ENCODE results near the gene EMILIN1. TPM values are rescaled to one million over a fixed set of nuclear protein-coding genes. Genes with fewer than 3 reads are reported as not detected.

EMILIN1 gene
- total RNA-seq, 1 donor from 2014 or later: 0.95 TPM

- TF ChIP-seq CTCF (IDR thresholded peaks at IDR 0.05; ENCODE audit: insufficient read depth, low read depth, low read length): no peak
- TF ChIP-seq EZH2 (IDR thresholded peaks at IDR 0.05; ENCODE audit: insufficient read depth, low read length): no peak
- Histone ChIP-seq H3K27me3 (ENCODE audit: insufficient read depth, low read length) (no peaks in the 10 kb centered on the region), H3K27ac (ENCODE audit: low read depth, low read length) (no peak overlapping the region), H3K4me1 (ENCODE audit: insufficient read depth, low read length) (peaks cover 41% of the 10 kb centered on the region), H3K9ac (ENCODE audit: low read length) (peak overlapping the region; percentile 88), H4K20me1 (ENCODE audit: insufficient read depth, low read length) (peaks cover 11% of the 10 kb centered on the region), H3K36me3 (ENCODE audit: insufficient read depth, low read length) (peaks cover 2% of the 10 kb centered on the region), H2AFZ (ENCODE audit: low read depth, low read length) (no peak overlapping the region), H3K79me2 (ENCODE audit: insufficient read depth, low read length) (peaks cover 22% of the 10 kb centered on the region), H3K4me3 (ENCODE audit: insufficient read depth, low read depth, low read length) (peak overlapping the region; percentile 63), H3K9me3 (ENCODE audit: insufficient read depth, low read depth, low read length) (no peaks in the 10 kb centered on the region), H3K4me2 (ENCODE audit: low read length) (peak overlapping the region; percentile 92)
- no peak for FAIRE-seq
- Mint-ChIP-seq H3K9me3 (ENCODE audit: unreplicated experiment) (no peaks in the 10 kb centered on the region), H3K27me3 (ENCODE audit: low read depth, unreplicated experiment) (peaks cover 4% of the 10 kb centered on the region), H3K4me1 (ENCODE audit: low read depth, unreplicated experiment) (peaks cover 15% of the 10 kb centered on the region), H3K4me3 (ENCODE audit: unreplicated experiment) (no peak overlapping the region), H3K36me3 (ENCODE audit: low read depth, unreplicated experiment) (peaks cover 1% of the 10 kb centered on the region), H3K27ac (ENCODE audit: unreplicated experiment) (peak overlapping the region; percentile 34)
- no peak for DNase-seq (ENCODE audit: low read depth)
These were observed 1.7 kb downstream of the EMILIN1 start for GRCh38 chr2:27080140-27080469.

GRCh38 chr2:27080603-27080936 is 2.2 kb downstream of the EMILIN1 start:
- H3K4me1 Mint-ChIP-seq (ENCODE audit: low read depth, unreplicated experiment): peaks cover 12% of the 10 kb centered on the region
- no peak overlapping the region for H3K4me3 Mint-ChIP-seq (ENCODE audit: unreplicated experiment)
- Histone ChIP-seq H3K79me2 (ENCODE audit: insufficient read depth, low read length) (peaks cover 22% of the 10 kb centered on the region), H2AFZ (ENCODE audit: low read depth, low read length) (no peak overlapping the region), H3K27me3 (ENCODE audit: insufficient read depth, low read length) (no peaks in the 10 kb centered on the region), H3K9me3 (ENCODE audit: insufficient read depth, low read depth, low read length) (no peaks in the 10 kb centered on the region), H3K4me3 (ENCODE audit: insufficient read depth, low read depth, low read length) (no peak overlapping the region), H3K4me1 (ENCODE audit: insufficient read depth, low read length) (peaks cover 43% of the 10 kb centered on the region), H3K36me3 (ENCODE audit: insufficient read depth, low read length) (peaks cover 2% of the 10 kb centered on the region), H3K4me2 (ENCODE audit: low read length) (peak overlapping the region; percentile 92), H3K9ac (ENCODE audit: low read length) (peak overlapping the region; percentile 88), H4K20me1 (ENCODE audit: insufficient read depth, low read length) (peaks cover 11% of the 10 kb centered on the region), H3K27ac (ENCODE audit: low read depth, low read length) (no peak overlapping the region)
- no peak for TF ChIP-seq CTCF (IDR thresholded peaks at IDR 0.05; ENCODE audit: insufficient read depth, low read depth, low read length)
- no peak for TF ChIP-seq EZH2 (IDR thresholded peaks at IDR 0.05; ENCODE audit: insufficient read depth, low read length)
- no peaks in the 10 kb centered on the region for H3K9me3 Mint-ChIP-seq (ENCODE audit: unreplicated experiment)
- peaks cover 4% of the 10 kb centered on the region for H3K27me3 Mint-ChIP-seq (ENCODE audit: low read depth, unreplicated experiment)
- H3K36me3 Mint-ChIP-seq (ENCODE audit: low read depth, unreplicated experiment): peaks cover 1% of the 10 kb centered on the region
- FAIRE-seq (no peak), DNase-seq (ENCODE audit: low read depth) (no peak)
- H3K27ac Mint-ChIP-seq (ENCODE audit: unreplicated experiment): peak overlapping the region; percentile 71

DNA sequence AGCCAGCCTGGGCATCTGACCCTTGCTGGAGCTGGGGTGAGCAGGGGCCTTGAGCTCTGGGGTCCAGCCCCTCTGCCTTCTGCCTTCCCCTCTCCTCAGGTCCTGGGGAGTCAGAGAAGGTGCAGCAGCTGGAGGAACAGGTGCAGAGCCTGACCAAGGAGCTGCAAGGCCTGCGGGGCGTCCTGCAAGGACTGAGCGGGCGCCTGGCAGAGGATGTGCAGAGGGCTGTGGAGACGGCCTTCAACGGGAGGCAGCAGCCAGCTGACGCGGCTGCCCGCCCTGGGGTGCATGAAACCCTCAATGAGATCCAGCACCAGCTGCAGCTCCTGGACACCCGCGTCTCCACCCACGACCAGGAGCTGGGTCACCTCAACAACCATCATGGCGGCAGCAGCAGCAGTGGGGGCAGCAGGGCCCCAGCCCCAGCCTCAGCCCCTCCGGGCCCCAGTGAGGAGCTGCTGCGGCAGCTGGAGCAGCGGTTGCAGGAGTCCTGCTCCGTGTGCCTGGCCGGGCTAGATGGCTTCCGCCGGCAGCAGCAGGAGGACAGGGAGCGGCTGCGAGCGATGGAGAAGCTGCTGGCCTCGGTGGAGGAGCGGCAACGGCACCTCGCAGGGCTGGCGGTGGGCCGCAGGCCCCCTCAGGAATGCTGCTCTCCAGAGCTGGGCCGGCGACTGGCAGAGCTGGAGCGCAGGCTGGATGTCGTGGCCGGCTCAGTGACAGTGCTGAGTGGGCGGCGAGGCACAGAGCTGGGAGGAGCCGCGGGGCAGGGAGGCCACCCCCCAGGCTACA is 3.8 kb downstream of the EMILIN1 start:
- Mint-ChIP-seq H3K27ac (ENCODE audit: unreplicated experiment) (no peak overlapping the region), H3K4me3 (ENCODE audit: unreplicated experiment) (no peak overlapping the region), H3K9me3 (ENCODE audit: unreplicated experiment) (no peaks in the 10 kb centered on the region), H3K36me3 (ENCODE audit: low read depth, unreplicated experiment) (peaks cover 1% of the 10 kb centered on the region), H3K4me1 (ENCODE audit: low read depth, unreplicated experiment) (peaks cover 12% of the 10 kb centered on the region), H3K27me3 (ENCODE audit: low read depth, unreplicated experiment) (peaks cover 5% of the 10 kb centered on the region)
- Histone ChIP-seq H3K4me1 (ENCODE audit: insufficient read depth, low read length) (peaks cover 56% of the 10 kb centered on the region), H4K20me1 (ENCODE audit: insufficient read depth, low read length) (peaks cover 11% of the 10 kb centered on the region), H3K4me2 (ENCODE audit: low read length) (no peak overlapping the region), H3K36me3 (ENCODE audit: insufficient read depth, low read length) (peaks cover 2% of the 10 kb centered on the region), H3K27me3 (ENCODE audit: insufficient read depth, low read length) (no peaks in the 10 kb centered on the region), H3K27ac (ENCODE audit: low read depth, low read length) (no peak overlapping the region), H3K9ac (ENCODE audit: low read length) (no peak overlapping the region), H3K79me2 (ENCODE audit: insufficient read depth, low read length) (peaks cover 22% of the 10 kb centered on the region), H2AFZ (ENCODE audit: low read depth, low read length) (no peak overlapping the region), H3K4me3 (ENCODE audit: insufficient read depth, low read depth, low read length) (no peak overlapping the region), H3K9me3 (ENCODE audit: insufficient read depth, low read depth, low read length) (no peaks in the 10 kb centered on the region)
- FAIRE-seq (no peak), DNase-seq (ENCODE audit: low read depth) (no peak)
- TF ChIP-seq EZH2 (IDR thresholded peaks at IDR 0.05; ENCODE audit: insufficient read depth, low read length): no peak
- TF ChIP-seq CTCF (IDR thresholded peaks at IDR 0.05; ENCODE audit: insufficient read depth, low read depth, low read length): no peak

Measured in astrocyte (in vitro differentiated cells and primary cell).